Fibroblast of lung (primary cell): ENCODE results near the gene SUGT1. TPM values are rescaled to one million over a fixed set of nuclear protein-coding genes. Genes with fewer than 3 reads are reported as not detected.
"Not testable (repeated sequence)": the region's sequence is repeated elsewhere in the genome, so short reads cannot be mapped to it uniquely, and the experiment has no call there.

Source experiments
- DNase-seq, 2 donors: peaks; one replicate each; pipeline versions ENCODE4 v3.0.0 to v3.0.0-alpha.2; 2010; ENCODE audit warnings: low read depth in 2 of 2
- H2AFZ ChIP-seq: 2 replicates; pipeline ENCODE4 v1.5.1; 2012; ENCODE audit warnings: low read length, control low read depth, inconsistent platforms
- H3K27ac ChIP-seq: 2 replicates; pipeline ENCODE4 v1.5.1; 2011; ENCODE audit warnings: low read length, control low read depth; ENCODE audit not compliant: insufficient read depth
- H3K27me3 ChIP-seq: 2 replicates; pipeline ENCODE4 v1.5.1; 2011; ENCODE audit warnings: mild to moderate bottlenecking, low read length; ENCODE audit not compliant: control insufficient read depth, insufficient read depth
- H3K36me3 ChIP-seq: 2 replicates; pipeline ENCODE4 v1.5.1; 2011; ENCODE audit warnings: low read length; ENCODE audit not compliant: control insufficient read depth, insufficient read depth
- H3K4me1 ChIP-seq: 2 replicates; pipeline ENCODE4 v1.5.1; 2011; ENCODE audit warnings: low read length; ENCODE audit not compliant: control insufficient read depth, insufficient read depth; ENCODE audit errors: extremely low read depth
- H3K4me2 ChIP-seq: 2 replicates; pipeline ENCODE4 v1.5.1; 2011; ENCODE audit warnings: low read length, control low read depth; ENCODE audit not compliant: insufficient read depth; ENCODE audit errors: extremely low read depth
- H3K4me3 ChIP-seq, 4 experiments: fragments of 200-600 bp in 1 of 4; sonication (generic) in 1 of 4; replicated peaks in 1 of 4; 2 replicates each; pipeline ENCODE4 v1.5.1; 2011 to 2016; ENCODE audit warnings: low read length in 4 of 4, low read depth in 3 of 4, mild to moderate bottlenecking in 3 of 4, control low read depth in 2 of 4, inconsistent platforms in 1 of 4, mixed read lengths in 1 of 4; ENCODE audit not compliant: insufficient read depth in 1 of 4; ENCODE audit errors: control extremely low read depth in 1 of 4
- H3K79me2 ChIP-seq: 2 replicates; pipeline ENCODE4 v1.5.1; 2012; ENCODE audit warnings: mild to moderate bottlenecking, low read length, inconsistent platforms; ENCODE audit not compliant: control insufficient read depth, insufficient read depth
- H3K9ac ChIP-seq: 2 replicates; pipeline ENCODE4 v1.5.1; 2011; ENCODE audit warnings: mild to moderate bottlenecking, low read length, control low read depth; ENCODE audit not compliant: insufficient read depth
- H3K9me3 ChIP-seq: 2 replicates; pipeline ENCODE4 v1.5.1; 2012; ENCODE audit warnings: low read depth, low read length; ENCODE audit not compliant: control insufficient read depth, insufficient read depth
- H4K20me1 ChIP-seq: 2 replicates; pipeline ENCODE4 v1.5.1; 2011; ENCODE audit warnings: low read length; ENCODE audit not compliant: control insufficient read depth, insufficient read depth; ENCODE audit errors: extremely low read depth
- EZH2 ChIP-seq: IDR thresholded peaks from 2 replicates; pipeline ENCODE4 v1.5.1; 2012; ENCODE audit warnings: low read length, control low read depth, mild to moderate bottlenecking; ENCODE audit errors: missing control alignments
- polyA plus RNA-seq, 2 donors: library from polyadenylated mRNA; depleted of rRNA in 1 of 2; stranded (reverse) in 1 of 2; unstranded in 1 of 2; fragments of >200 nt; gene quantifications; 2 replicates each; pipeline ENCODE4 v1.2.1, GENCODE V29; 2011 to 2012; ENCODE audit warnings: missing spikeins in 1 of 2
- total RNA-seq: library from RNA; depleted of rRNA; stranded (reverse); fragments of >200 nt; gene quantifications from 2 replicates; pipeline ENCODE4 v1.2.1, GENCODE V29; 2014
- TF ChIP-seq, protein P1 (sequence below), 2 donors: IDR thresholded peaks in 1 of 2; conservative IDR thresholded peaks in 1 of 2; 1 replicate in 1 of 2; 2 replicates in 1 of 2; pipeline ENCODE4 v1.5.1; 2011 to 2012; ENCODE audit warnings: low read length in 2 of 2, control low read depth in 1 of 2, inconsistent platforms in 1 of 2, low read depth in 1 of 2, mild to moderate bottlenecking in 1 of 2

The SUGT1 gene
- total and polyA plus RNA-seq, 2 donors (not counting 1 experiment from before 2014, with no cell fraction given) = 45.2 to 59.4 TPM

DNA sequence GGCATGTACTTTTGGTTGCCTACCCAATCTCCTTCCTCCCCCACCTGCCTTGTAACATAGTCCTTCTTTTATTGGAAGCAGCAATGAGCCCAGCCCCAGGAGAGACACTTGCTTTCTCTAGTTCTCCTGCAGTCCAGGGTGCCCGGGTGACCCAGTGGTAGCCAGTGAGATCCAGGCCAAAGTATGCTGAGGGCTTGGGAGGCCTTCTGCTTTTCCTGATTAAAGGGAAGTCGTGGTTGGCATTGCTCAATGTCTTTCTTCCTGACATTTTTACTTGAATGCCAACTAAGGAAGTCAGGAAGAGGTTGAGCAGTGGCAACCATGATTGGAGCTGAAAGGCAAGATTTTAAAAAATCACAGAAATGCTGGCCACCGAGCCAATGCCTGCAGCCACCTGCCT is 61.3 kb downstream of the SUGT1 start:
- H3K79me2 ChIP-seq = no peaks in the 10 kb centered on the region
- no peaks in the 10 kb centered on the region for H3K27me3 ChIP-seq
- H3K4me2 ChIP-seq = no peak overlapping the region
- DNase-seq = no peak
- no peaks in the 10 kb centered on the region for H3K36me3 ChIP-seq
- no peak overlapping the region for H2AFZ ChIP-seq
- TF ChIP-seq EZH2 = no peak
- TF ChIP-seq, protein P1, sequence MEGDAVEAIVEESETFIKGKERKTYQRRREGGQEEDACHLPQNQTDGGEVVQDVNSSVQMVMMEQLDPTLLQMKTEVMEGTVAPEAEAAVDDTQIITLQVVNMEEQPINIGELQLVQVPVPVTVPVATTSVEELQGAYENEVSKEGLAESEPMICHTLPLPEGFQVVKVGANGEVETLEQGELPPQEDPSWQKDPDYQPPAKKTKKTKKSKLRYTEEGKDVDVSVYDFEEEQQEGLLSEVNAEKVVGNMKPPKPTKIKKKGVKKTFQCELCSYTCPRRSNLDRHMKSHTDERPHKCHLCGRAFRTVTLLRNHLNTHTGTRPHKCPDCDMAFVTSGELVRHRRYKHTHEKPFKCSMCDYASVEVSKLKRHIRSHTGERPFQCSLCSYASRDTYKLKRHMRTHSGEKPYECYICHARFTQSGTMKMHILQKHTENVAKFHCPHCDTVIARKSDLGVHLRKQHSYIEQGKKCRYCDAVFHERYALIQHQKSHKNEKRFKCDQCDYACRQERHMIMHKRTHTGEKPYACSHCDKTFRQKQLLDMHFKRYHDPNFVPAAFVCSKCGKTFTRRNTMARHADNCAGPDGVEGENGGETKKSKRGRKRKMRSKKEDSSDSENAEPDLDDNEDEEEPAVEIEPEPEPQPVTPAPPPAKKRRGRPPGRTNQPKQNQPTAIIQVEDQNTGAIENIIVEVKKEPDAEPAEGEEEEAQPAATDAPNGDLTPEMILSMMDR (conservative IDR thresholded peaks at IDR 0.05 in 1 of 2, IDR thresholded peaks at IDR 0.05 in 1 of 2; ENCODE audit: low read depth in 1 of 2, low read length in 2 of 2) = no peak
- H3K27ac ChIP-seq = no peak overlapping the region
- H4K20me1 ChIP-seq = no peaks in the 10 kb centered on the region
- no peak overlapping the region for H3K9ac ChIP-seq
- no peaks in the 10 kb centered on the region for H3K4me1 ChIP-seq
- no peaks in the 10 kb centered on the region for H3K9me3 ChIP-seq
- H3K4me3 ChIP-seq = no peak overlapping the region

DNA sequence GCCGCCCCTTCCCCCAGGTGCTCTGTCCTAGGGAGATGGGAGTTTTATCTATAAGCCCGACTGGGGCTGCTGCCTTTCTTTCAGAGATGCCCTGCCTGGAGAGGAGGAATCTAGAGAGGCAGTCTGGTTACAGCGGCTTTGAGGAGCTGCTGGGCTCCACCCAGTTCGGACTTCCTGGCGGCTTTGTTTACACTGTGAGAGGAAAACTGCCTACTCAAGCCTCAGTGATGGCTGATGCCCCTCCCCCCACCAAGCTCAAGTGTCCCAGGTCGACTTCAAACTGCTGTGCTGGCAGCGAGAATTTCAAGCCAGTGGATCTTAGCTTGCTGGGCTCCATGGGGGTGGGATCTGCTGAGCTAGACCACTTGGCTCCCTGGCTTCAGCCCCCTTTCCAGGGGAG is 68.3 kb downstream of the SUGT1 start:
- not testable (repeated sequence) for H3K9ac ChIP-seq, H3K79me2 ChIP-seq, H4K20me1 ChIP-seq, H3K4me2 ChIP-seq, H3K27me3 ChIP-seq, H3K27ac ChIP-seq, H3K9me3 ChIP-seq, H3K4me3 ChIP-seq, H2AFZ ChIP-seq, H3K36me3 ChIP-seq, H3K4me1 ChIP-seq
- peak in 1 of 2 donors; percentile 15 for DNase-seq

DNA sequence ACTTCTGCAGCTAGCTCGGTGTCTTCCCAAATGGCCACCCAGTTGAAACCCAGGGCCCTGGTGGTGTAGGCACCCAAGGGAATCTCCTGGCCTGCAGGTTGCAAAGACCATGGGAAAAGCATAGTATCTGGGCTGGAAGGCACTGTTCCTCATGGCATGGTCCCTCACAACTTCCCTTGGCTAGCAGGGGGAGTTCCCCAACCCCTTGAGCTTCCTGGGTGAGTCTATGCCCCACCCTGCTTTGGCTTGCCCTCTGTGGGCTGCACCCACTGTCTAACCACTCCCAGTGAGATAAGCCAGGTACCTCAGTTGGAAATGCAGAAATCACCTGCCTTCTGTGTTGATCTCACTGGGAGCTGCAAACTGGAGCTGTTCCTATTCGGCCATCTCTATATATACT is 68.7 kb downstream of the SUGT1 start:
- not testable (repeated sequence) for H4K20me1 ChIP-seq, H3K27me3 ChIP-seq, H3K4me3 ChIP-seq

DNA sequence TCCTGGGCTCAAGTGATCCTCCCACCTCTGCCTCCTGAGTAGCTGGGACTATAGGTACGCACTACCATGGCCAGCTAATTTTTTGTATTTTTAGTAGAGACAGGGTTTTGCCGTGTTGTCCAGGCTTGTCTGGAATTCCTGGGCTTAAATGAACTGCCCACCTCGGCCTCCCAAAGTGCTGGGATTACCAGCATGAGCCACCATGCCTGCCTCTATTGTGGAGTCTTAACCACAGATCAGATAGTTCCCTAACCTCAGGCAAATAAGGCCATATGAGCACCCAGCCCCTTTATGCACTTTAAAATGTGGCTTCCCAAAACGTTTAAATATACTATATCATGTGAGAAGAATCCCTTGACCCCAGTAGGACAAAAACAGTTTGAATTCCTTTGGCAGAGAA is 70.5 kb downstream of the SUGT1 start:
- Histone ChIP-seq H3K9ac (no peak overlapping the region), H3K36me3 (no peaks in the 10 kb centered on the region), H3K4me1 (no peaks in the 10 kb centered on the region), H3K4me2 (no peak overlapping the region), H3K9me3 (no peaks in the 10 kb centered on the region), H3K4me3 (no peak overlapping the region), H3K79me2 (no peaks in the 10 kb centered on the region), H4K20me1 (no peaks in the 10 kb centered on the region), H2AFZ (no peak overlapping the region), H3K27ac (no peak overlapping the region), H3K27me3 (peaks cover 2% of the 10 kb centered on the region)
- TF ChIP-seq, protein P1 (conservative IDR thresholded peaks at IDR 0.05 in 1 of 2, IDR thresholded peaks at IDR 0.05 in 1 of 2; ENCODE audit: low read depth in 1 of 2, low read length in 2 of 2) = no peak
- no peak for TF ChIP-seq EZH2
- no peak for DNase-seq

More for the DNA sequence above, 68.7 kb downstream of the SUGT1 start:
- H3K9me3 ChIP-seq, H3K79me2 ChIP-seq, DNase-seq, H2AFZ ChIP-seq, H3K4me1 ChIP-seq, H3K4me2 ChIP-seq, H3K9ac ChIP-seq, H3K36me3 ChIP-seq, H3K27ac ChIP-seq: not testable (repeated sequence)
